ENCODE data around the gene IL10RB. TPM values are rescaled to one million over a fixed set of nuclear protein-coding genes. Genes with fewer than 3 reads are reported as not detected.

IL10RB gene
- total and polyA plus RNA-seq, 10 of the 15 experiments (the other 5 are each of a cell fraction or from before 2014, with no cell fraction given): 15.0 to 55.1 (median 34.9) TPM

DNA sequence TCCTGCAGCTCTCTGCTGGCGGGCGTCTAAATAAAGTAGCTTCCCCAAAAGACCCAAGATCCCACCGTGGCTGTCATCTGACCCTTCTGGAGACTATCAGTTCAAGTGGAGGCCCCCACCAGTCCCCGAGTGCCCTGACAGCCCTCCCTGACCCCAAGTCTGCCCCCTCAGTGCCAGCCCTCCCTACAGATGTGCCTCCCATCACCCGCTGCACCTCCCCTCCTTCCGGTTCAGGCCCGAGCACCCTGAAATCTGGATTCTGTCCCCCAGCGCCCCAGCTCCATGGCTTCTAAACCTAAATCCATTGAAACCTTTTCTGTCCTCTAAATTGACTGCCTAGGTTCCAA is 595 bp downstream of the IL10RB start (continued):
- TF ChIP-seq PBX3 (IDR thresholded peaks at IDR 0.05; ENCODE audit: insufficient replicate concordance, low read depth, low read length): no peak
- no peak for TF ChIP-seq PRDM15 (CRISPR knock-in tag; IDR thresholded peaks at IDR 0.05)
- TF ChIP-seq E2F4 (IDR thresholded peaks at IDR 0.05; ENCODE audit: low read depth, low read length): no peak
- peak; percentile 29 for TF ChIP-seq SP1 (IDR thresholded peaks at IDR 0.05; ENCODE audit: low read depth, low read length)
- TF ChIP-seq ZSCAN29 (IDR thresholded peaks at IDR 0.05): no peak
- 0 out of 2 replicates have a peak, but pooled peaks have one; percentile 7 for TF ChIP-seq ASH2L (IDR thresholded peaks at IDR 0.05; ENCODE audit: borderline replicate concordance, low read depth)
